Stomach (tissue), 9 donors: ENCODE data around the gene GRK4. TPM values are rescaled to one million over a fixed set of nuclear protein-coding genes. Genes with fewer than 3 reads are reported as not detected.

Source experiments
- DNase-seq, 2 donors: peaks; one replicate each; pipeline versions ENCODE4 v3.0.0 to v3.0.0-alpha.2; 2013 to 2019
- H3K27ac ChIP-seq, 5 donors: fragments of 200-600 bp in 4 of 5; sonication (generic) in 4 of 5; one replicate each; pipeline ENCODE4 v1.5.1; 2013 to 2019; ENCODE audit warnings: mild to moderate bottlenecking in 1 of 5, moderate library complexity in 1 of 5
- H3K27me3 ChIP-seq, 3 donors: fragments of 200-600 bp; sonication (generic); one replicate each; pipeline ENCODE4 v1.5.1; 2017 to 2019; ENCODE audit warnings: mixed run types in 1 of 3
- H3K36me3 ChIP-seq, 4 donors: fragments of 200-600 bp; sonication (generic); 1 replicate in 3 of 4; 2 replicates in 1 of 4; pipeline ENCODE4 v1.5.1; 2016 to 2019
- H3K4me1 ChIP-seq, 4 donors: fragments of 200-600 bp; sonication (generic); one replicate each; pipeline ENCODE4 v1.5.1; 2016 to 2019
- H3K4me3 ChIP-seq, 4 donors: fragments of 200-600 bp; sonication (generic) in 3 of 4; one replicate each; pipeline ENCODE4 v1.5.1; 2016 to 2019; ENCODE audit warnings: mild to moderate bottlenecking in 1 of 4
- H3K9me3 ChIP-seq, 4 donors: fragments of 200-600 bp; sonication (generic); one replicate each; pipeline ENCODE4 v1.5.1; 2016 to 2019
- EP300 ChIP-seq: sonication (generic); formaldehyde crosslinking; IDR thresholded peaks from one replicate; pipeline ENCODE4 v1.6.1; 2017; ENCODE audit warnings: antibody characterized with exemption
- POLR2A ChIP-seq, 4 donors: fragments of 450-650 bp; IDR thresholded peaks; one replicate each; pipeline ENCODE4 v1.6.1; 2016; ENCODE audit warnings: antibody characterized with exemption in 4 of 4, control low read depth in 2 of 4, mild to moderate bottlenecking in 1 of 4, moderate library complexity in 1 of 4
- POLR2AphosphoS5 ChIP-seq, 3 donors: sonication (generic); formaldehyde crosslinking; IDR thresholded peaks; one replicate each; pipeline ENCODE4 v1.6.1; 2016; ENCODE audit warnings: antibody characterized with exemption in 3 of 3
- WGBS, 5 donors: extraction: QIAGEN DNeasy Blood & Tissue Kit in 3 of 5; methylation state at CpG; one replicate each; pipeline versions ENCODE4 v1.1.5 to v1.1.7; 2013 to 2018; 5-methylcytosine and 5-hydroxymethylcytosine counted together
- intact Hi-C: fragments of 100-400 bp; cut with DNase I; formaldehyde crosslinking; loops from one replicate; pipeline ENCODE4 v1.15.1; 2023; ENCODE audit warnings: low total_unique reads
- polyA plus RNA-seq, 3 donors: library from polyadenylated mRNA; stranded (reverse); fragments of 200-250 nt; gene quantifications; one replicate each; pipeline ENCODE4 v1.2.3, GENCODE V29; 2013
- small RNA-seq, 4 donors: library from RNA; depleted of rRNA; stranded (forward); fragments of <200 nt; gene quantifications; one replicate each; pipeline ENCODE3, GENCODE V24; 2016
- total RNA-seq, 5 donors: library from RNA; depleted of rRNA; stranded (reverse); fragments of >200 nt; gene quantifications; one replicate each; pipeline versions ENCODE4 v1.1.0 to v1.2.3, GENCODE V29; 2014 to 2016
- TF ChIP-seq, protein P1 (sequence below), 7 experiments: fragments of 450-650 bp in 4 of 7; fragments of 200-600 bp in 3 of 7; sonication (generic) in 3 of 7; IDR thresholded peaks; one replicate each; pipeline ENCODE4 v1.5.1; 2016 to 2019; ENCODE audit warnings: antibody characterized with exemption in 7 of 7, control low read depth in 2 of 7, mild to moderate bottlenecking in 1 of 7
- donor health status: healthy with polysubstance abuse.
- donor health status: Bipolar disorder and iron deficiency.
- donor health status: healthy.

The GRK4 gene
- total and polyA plus RNA-seq, 8 donors = 0.58 to 11.9 (median 5.1) TPM

DNA sequence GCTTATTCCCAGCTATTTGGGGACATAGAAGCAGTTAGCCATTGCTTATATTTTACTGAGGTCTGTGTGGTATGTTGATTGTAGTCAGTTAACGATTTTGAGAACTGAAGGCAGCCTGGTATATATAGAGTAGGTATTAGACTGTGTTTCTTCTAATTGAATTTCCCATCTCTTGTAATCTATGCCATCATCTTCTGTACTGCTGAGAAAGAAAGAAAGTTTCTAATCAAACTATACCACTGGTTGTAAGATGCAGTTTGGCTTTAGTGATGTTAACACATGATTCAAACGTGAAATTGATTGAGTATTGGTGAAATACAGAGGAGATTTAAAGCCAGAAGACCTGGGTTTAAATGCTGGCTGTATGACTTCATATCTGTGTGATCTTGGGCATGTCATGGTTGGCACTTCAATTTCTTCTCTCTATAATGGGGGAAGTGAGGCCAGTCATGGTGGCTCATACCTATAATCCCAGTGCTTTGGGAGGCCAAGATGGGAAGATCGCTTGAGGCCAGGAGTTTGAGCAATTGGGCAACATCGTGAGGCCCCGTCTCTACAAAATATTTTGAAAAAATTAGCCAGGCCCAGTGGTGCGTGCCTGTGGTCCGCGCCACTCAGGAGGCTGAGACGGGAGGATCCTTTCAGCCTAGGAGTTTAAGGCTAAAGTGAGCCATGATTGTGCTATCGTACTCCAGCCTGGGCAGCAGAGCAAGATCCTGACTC lies 122.7 kb downstream of the GRK4 start:
- 92 to 94% (median 93%) methylated on average over 10 of the region's 10 CpGs for WGBS, 5 donors
- DNase-seq = no peak
- Histone ChIP-seq H3K4me3 (no peak overlapping the region), H3K36me3 (peaks cover 0 to 36% (median 34%) of the 10 kb centered on the region in 4 donors), H3K27me3 (no peaks in the 10 kb centered on the region), H3K4me1 (peaks cover 0 to 33% (median 12%) of the 10 kb centered on the region in 4 donors), H3K27ac (peak overlapping the region in 1 of 5 donors; percentile 63), H3K9me3 (no peaks in the 10 kb centered on the region)
- TF ChIP-seq EP300 (no peak), POLR2A (IDR thresholded peaks at IDR 0.05) (no peak), POLR2AphosphoS5 (IDR thresholded peaks at IDR 0.05) (no peak)
- TF ChIP-seq, protein P1, sequence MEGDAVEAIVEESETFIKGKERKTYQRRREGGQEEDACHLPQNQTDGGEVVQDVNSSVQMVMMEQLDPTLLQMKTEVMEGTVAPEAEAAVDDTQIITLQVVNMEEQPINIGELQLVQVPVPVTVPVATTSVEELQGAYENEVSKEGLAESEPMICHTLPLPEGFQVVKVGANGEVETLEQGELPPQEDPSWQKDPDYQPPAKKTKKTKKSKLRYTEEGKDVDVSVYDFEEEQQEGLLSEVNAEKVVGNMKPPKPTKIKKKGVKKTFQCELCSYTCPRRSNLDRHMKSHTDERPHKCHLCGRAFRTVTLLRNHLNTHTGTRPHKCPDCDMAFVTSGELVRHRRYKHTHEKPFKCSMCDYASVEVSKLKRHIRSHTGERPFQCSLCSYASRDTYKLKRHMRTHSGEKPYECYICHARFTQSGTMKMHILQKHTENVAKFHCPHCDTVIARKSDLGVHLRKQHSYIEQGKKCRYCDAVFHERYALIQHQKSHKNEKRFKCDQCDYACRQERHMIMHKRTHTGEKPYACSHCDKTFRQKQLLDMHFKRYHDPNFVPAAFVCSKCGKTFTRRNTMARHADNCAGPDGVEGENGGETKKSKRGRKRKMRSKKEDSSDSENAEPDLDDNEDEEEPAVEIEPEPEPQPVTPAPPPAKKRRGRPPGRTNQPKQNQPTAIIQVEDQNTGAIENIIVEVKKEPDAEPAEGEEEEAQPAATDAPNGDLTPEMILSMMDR (IDR thresholded peaks at IDR 0.05) = no peak
- intact Hi-C loops = no loop called here

DNA sequence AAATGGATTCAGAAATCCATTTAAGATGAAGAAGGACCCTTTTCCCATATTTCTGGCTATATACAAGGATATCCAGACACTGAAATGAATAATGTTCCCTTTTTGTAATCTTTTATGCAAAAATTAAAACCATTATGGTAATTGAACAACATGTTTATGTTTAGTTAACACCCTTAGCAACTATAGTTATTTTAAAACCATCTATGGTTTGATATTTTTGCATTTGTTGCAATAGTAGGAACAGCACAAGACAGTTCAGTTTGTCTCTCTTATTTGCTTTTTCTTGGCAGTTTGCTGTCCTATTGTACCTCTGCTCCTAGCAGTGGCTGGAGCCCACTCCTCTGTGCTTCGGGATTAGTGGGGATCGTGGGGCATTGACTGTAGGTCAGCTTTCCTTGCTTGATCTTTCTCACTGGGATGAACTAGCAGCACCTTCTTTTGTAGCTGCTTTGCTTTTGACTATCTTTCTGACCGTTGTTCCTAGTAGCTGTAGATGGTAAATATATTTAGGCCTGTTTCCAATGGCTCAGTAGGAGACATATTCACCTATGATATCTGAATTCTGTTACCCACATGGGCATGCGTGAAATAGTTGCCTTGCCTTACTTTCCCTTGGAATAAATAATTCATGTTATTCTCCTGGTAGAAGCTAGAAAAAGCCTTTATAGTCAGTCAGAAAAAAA lies 123.9 kb downstream of the GRK4 start:
- WGBS, 5 donors = 38 to 70% (median 54%) methylated on average over 4 of the region's 4 CpGs
- no peak for DNase-seq
- TF ChIP-seq EP300 (no peak), POLR2A (IDR thresholded peaks at IDR 0.05) (no peak), POLR2AphosphoS5 (IDR thresholded peaks at IDR 0.05) (no peak)
- TF ChIP-seq, protein P1 (IDR thresholded peaks at IDR 0.05) = no peak
- Histone ChIP-seq H3K27me3 (no peaks in the 10 kb centered on the region), H3K9me3 (no peaks in the 10 kb centered on the region), H3K27ac (no peak overlapping the region), H3K4me1 (peaks cover 0 to 35% (median 16%) of the 10 kb centered on the region in 4 donors), H3K4me3 (no peak overlapping the region), H3K36me3 (peaks cover 0 to 44% (median 39%) of the 10 kb centered on the region in 4 donors)
- intact Hi-C loops = no loop called here

Small RNAs within 50 kb of the gene (small RNA-seq; reads per million reads assigned to genes)
- gene RF02134 (0 reads per million in 4 donors), gene RF02135 (0 reads per million in 4 donors), gene RNU6-204P (0 reads per million in 4 donors)

Other genes with a start within 250 kb of the GRK4 start
- 100 to 1,000 TPM in 2 of 5 donors, 10 to 100 TPM in 3; 18.7 to 194 (median 59.6) TPM for gene TNIP2, start 207.2 kb upstream of the GRK4 start, total RNA-seq
- gene TNIP2, start 207.2 kb upstream of the GRK4 start, polyA plus RNA-seq = 10 to 100 TPM; 36.1 to 42.5 (median 37.6) TPM
- gene SH3BP2, start 170.5 kb upstream of the GRK4 start, total RNA-seq = 100 to 1,000 TPM in 2 of 5 donors, 10 to 100 TPM in 3; 31.8 to 151 (median 89.9) TPM
- 10 to 100 TPM in 2 of 3 donors, 1 to 10 TPM in 1; 9.0 to 26.7 (median 11.1) TPM for gene SH3BP2, start 170.5 kb upstream of the GRK4 start, polyA plus RNA-seq
- 1,000 to 10,000 TPM in 1 of 5 donors, 100 to 1,000 TPM in 4; 162 to 1,174 (median 290) TPM for gene ADD1, start 119.7 kb upstream of the GRK4 start, total RNA-seq
- 100 to 1,000 TPM; 103 to 197 (median 127) TPM for gene ADD1, start 119.7 kb upstream of the GRK4 start, polyA plus RNA-seq
- 10 to 100 TPM; 11.7 to 68.7 (median 18.7) TPM for gene NOP14, start 165 bp upstream of the GRK4 start, total RNA-seq
- 10 to 100 TPM; 12.7 to 18.6 (median 17.6) TPM for gene NOP14, start 165 bp upstream of the GRK4 start, polyA plus RNA-seq
- not detected for gene HTT-AS, start 111.0 kb downstream of the GRK4 start, total RNA-seq
- not detected for gene HTT-AS, start 111.0 kb downstream of the GRK4 start, polyA plus RNA-seq
- gene HTT, start 111.1 kb downstream of the GRK4 start, total RNA-seq = 10 to 100 TPM; 39.0 to 95.7 (median 74.7) TPM
- 10 to 100 TPM in 1 of 3 donors, 1 to 10 TPM in 2; 3.4 to 14.3 (median 7.3) TPM for gene HTT, start 111.1 kb downstream of the GRK4 start, polyA plus RNA-seq